Endothelial cell of hepatic sinusoid (primary cell): ENCODE results near the gene VWDE.
"Not testable (repeated sequence)": the region's sequence is repeated elsewhere in the genome, so short reads cannot be mapped to it uniquely, and the experiment has no call there.

Source experiments
- in situ Hi-C: cut with HindIII; loops from 2 replicates; pipeline ENCODE4 v1.10.0; 2017; ENCODE audit warnings: low sequenced_read_pairs

Gene VWDE

GRCh38 chr7:12403287-12404181 is at the start of gene VWDE:
Gene VWDE, minus strand, starts transcription at chr7:12403865. Its CDS starts 149 bp downstream, at chr7:12403716.
- in situ Hi-C loops: no loop called here

- in situ Hi-C loops: loop anchor here (5.0 kb wide), 1 partner anchor 71 kb away; no protein-coding TSS in a partner anchor
These were observed 49.5 kb upstream of the VWDE start for GRCh38 chr7:12453136-12453535.

- in situ Hi-C loops: loop anchor here (5.0 kb wide), 1 partner anchor 68 kb away; no protein-coding TSS in a partner anchor
These were observed 47.0 kb upstream of the VWDE start for GRCh38 chr7:12450615-12451014.

DNA sequence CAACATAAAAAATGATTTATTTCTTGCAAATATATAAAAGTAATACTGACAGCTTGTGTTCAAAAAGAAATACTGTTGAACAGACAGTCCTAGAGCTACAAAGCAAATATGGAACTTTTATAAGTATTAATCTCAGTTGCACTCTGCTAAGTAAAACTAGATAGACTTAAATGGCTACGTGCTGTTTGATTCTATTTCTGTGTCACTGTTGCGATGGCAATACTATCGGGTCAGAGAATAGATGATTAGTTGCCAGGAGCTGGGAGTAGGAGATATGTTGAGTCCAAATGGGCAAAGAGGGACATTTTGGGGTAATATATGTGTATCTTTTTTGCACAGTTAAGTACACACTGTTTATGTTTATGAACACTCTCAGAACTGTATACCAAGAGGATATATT is 41.1 kb upstream of the VWDE start:
- in situ Hi-C loops: no loop called here

GRCh38 chr7:12440229-12440628 is 36.6 kb upstream of the VWDE start:
- in situ Hi-C loops: no loop called here

DNA sequence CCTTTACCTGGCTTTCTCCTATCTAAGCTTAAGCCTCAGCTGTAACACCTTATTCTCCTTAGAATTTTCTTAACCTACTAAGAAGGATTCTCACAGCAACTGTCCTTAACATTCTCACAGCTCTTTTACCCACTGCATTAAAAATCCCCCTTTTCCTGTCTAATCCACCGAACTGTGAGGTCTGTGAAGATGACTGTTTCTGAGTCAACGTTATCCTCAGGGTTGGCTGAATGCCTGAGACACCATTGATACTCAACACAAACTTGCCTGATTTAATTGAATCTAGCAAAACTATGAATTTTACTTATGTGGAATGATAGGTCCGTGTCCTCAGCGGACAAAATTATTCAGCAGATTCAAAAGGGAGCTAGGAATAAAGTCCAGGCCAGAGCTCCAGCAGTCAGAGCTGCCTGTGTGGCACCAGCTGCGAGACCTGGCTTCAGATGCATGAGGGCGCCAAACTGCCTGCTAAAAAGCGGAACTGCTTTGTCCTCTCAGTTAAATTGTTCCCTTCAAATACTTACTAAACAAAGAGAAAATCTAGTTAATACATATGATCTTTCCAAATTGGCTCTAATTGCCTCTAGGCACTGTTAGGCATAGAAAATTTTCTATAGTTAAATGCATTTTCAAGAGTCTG is 33.4 kb upstream of the VWDE start:
- in situ Hi-C loops: no loop called here

DNA sequence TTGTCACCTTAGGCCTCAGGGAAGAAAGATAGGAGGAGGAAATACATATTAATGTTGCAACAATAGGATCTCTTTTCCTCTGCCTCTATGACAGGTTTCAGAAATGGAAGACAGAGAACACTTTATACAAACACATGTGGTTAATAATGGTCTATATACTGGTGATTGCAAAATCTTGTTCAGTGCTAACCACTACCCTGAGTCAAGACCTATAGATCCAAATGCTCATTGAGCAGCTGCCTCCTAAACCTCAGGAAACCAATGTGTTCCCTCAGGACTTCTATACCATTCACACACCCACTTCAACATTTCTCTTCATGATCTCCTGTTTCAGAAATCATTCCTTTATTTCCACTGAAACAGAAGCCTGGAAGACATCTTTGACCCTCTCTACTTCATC is 32.5 kb upstream of the VWDE start:
- in situ Hi-C loops: no loop called here

- in situ Hi-C loops: no loop called here
These were observed 30.5 kb upstream of the VWDE start for GRCh38 chr7:12434012-12434642.

DNA sequence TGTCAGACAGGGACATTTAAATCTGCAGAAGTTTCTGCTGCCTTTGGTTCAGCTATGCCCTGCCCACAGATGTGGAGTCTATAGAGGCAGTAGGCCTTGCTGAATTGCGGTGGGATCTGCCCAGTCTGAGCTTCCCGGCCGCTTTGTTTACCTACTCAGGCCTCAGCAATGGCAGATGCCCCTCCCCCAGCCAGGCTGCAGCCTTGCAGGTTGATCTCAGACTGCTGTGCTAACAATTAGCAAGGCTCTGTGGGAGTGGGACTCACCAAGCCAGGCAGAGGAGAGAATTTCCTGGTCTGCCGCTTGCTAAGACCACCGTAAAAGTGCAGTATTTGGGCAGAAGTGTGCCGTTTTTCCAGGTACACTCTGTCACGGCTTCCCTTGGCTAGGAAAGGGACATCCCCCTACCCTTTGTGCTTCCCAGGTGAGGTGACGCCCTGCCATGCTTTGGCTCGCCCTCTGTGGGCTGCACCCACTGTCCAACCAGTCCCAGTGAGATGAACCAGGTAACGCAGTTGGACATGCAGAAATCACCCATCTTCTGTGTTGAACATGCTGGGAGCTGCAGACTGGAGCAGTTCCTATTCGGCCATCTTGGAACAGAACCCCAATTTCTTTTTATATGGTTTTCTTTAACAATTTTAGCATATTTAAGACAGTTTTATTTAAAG is 28.4 kb upstream of the VWDE start:
- in situ Hi-C loops: no loop called here

- in situ Hi-C loops: no loop called here
These were observed 21.6 kb upstream of the VWDE start for GRCh38 chr7:12425311-12425710.

GRCh38 chr7:12423997-12424745 is 20.5 kb upstream of the VWDE start:
- in situ Hi-C loops: no loop called here

DNA sequence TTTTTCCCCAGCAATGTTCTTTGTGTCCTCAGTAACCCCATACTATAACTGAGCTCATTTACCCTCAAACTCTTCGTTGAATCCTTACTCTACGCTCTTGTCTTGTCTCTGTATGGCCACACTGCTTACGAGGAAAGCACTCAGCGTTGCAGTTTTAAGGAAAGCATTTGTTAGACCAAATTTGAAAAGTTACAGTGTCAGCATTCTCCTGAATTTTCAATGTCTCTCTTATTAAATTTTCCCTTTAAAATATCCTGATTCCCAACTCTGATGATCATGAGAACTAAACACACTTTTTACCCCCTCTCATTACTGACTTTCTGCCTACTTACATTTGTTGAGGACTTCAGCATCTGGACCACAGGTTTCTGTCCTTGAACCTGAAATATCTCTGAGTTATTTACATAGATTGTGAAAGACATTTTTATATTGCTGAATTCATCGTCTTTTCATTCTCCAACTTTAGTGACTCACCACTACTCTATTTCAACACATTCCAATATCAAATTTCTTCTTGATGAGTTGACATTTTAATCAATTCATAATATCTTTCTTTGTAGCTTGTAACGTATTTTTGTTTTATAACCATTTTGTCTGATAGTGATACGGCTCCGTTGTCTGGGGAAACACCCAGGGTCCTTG is 19.8 kb upstream of the VWDE start:
- in situ Hi-C loops: no loop called here

DNA sequence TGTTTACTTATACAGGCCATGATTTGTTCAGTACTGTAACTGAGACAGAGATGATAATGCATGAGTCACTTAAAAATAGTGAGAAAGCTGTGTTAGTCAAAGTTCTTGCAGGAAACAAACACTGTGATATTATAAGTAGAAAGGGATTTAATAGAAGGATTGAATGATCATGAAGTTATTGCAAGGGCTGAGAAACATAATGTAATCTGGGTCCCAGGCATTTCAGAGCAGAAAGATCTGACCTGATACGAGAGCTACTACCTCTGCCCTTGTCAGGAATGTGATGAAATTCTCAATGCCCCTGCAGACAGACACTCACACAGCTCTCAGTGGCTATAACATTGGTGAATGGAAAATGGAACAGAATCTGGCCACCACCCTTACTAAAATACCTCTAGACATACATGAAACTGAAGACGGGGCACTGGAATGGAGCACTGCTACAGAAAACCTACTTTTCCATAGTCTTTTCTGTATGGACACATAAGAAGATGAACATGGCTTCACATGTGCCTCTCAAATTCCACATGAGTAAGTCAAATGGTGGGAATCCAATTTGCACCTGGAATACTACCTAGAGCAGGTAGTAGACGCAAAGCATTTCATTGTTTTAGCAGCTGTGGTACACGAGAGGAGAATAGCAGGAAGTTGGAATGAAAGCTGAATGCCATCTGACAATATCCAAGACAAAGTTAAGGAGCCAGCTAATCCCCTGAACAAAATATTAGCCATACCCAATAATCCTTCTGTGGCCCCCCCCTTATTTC is 19.1 kb upstream of the VWDE start:
- in situ Hi-C loops: no loop called here

- in situ Hi-C loops: no loop called here
These were observed 14.8 kb upstream of the VWDE start for GRCh38 chr7:12418452-12418851.

DNA sequence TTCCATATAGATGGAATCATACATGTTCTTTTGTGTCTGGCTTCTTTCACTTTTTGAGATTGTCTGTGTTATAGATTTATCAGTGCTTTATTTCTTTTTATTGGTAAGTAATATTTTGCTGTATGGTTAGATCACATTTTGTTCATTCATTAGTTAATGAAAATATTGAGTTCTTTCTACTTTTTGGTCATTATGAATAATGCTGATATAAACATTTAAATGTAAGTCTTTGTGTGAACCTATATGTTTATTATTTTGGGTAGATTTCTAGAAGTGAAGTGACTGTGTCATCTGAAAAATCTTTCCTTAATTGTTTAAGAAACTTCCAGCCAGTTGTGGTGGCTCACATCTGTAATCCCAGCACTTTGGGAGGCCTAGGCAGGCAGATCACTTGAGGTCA is 11.4 kb upstream of the VWDE start:
- in situ Hi-C loops: no loop called here

- in situ Hi-C loops: no loop called here
These were observed 8.7 kb upstream of the VWDE start for GRCh38 chr7:12412407-12412806.

DNA sequence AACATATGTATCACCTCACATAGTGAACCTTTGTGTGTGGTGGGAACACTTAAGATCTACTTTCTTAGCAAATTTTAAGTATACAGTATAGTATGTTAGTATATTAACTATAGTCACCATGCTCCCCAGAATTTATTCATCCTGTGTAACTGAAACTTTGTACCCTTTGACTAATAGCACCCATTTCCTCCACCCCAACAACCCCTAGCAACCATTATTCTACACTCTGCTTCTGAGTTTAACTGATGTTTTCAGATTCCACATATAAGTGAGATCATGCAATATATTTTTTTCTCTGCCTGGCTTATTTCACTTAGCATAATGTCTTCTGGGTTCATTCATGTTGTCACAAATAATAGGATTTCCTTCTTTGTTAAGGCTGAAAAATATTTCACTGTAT is 6.9 kb upstream of the VWDE start:
- in situ Hi-C loops: no loop called here

GRCh38 chr7:12409097-12409711 is 5.5 kb upstream of the VWDE start:
- in situ Hi-C loops: no loop called here

GRCh38 chr7:12407652-12408051 is 4.0 kb upstream of the VWDE start:
- in situ Hi-C loops: not testable (repeated sequence)
